ENCODE results near the gene ATP5PD.
"Not testable (repeated sequence)": the region's sequence is repeated elsewhere in the genome, so short reads cannot be mapped to it uniquely, and the experiment has no call there.

ATP5PD gene

DNA sequence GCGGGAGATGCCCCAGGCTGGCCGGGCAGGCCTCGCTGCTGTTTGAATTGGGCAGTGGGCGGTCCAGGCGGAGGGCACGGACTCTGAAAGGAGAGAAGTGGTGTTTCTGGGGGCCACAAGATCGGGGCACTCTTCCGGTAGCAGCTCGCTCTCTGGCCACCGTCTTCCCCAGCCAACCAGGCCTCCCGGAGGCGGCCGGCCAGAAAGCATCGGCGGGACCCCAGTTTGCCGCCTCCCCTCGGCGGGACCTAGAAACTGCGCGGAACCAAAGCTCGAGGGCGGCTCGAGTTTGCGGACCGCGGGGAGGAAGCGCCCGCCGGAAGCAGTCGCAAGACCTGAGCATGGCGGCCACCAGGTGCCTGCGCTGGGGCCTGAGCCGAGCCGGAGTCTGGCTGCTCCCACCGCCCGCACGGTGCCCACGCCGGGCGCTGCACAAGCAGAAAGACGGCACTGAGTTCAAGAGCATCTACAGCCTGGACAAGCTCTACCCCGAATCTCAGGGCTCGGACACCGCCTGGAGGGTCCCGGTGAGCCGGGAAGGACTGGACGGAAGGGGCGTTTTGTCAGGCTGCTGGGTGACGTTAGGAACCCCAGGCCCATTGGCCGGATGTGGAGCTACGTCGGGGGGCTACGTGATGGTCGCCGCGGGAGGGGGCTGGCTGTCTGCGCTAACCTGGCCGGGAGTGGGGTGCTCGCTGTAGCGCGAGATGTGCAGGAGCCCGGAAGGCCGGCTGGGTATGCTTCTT, 34.2 kb downstream of the ATP5PD start, which contains the start of gene MRPL58:
Gene MRPL58, plus strand, starts transcription at position 325 of the 746 bp plus-strand sequence. Its CDS starts 17 bp downstream, at position 342.
- peak; percentile 88 for DNase-seq

DNA sequence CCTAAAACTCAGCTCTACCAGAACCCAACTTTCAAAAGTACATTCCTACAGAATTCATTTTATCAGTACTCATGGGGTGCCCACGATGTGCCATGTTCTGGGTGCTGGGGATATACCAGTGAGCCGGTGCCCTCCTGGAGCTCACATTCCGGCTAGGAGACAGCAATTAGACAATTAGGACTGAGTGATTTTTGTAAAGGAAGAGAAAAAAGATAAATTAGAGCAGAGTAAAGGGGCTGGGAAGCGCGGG, 34.7 kb downstream of the ATP5PD start:
- no peak for DNase-seq

DNA sequence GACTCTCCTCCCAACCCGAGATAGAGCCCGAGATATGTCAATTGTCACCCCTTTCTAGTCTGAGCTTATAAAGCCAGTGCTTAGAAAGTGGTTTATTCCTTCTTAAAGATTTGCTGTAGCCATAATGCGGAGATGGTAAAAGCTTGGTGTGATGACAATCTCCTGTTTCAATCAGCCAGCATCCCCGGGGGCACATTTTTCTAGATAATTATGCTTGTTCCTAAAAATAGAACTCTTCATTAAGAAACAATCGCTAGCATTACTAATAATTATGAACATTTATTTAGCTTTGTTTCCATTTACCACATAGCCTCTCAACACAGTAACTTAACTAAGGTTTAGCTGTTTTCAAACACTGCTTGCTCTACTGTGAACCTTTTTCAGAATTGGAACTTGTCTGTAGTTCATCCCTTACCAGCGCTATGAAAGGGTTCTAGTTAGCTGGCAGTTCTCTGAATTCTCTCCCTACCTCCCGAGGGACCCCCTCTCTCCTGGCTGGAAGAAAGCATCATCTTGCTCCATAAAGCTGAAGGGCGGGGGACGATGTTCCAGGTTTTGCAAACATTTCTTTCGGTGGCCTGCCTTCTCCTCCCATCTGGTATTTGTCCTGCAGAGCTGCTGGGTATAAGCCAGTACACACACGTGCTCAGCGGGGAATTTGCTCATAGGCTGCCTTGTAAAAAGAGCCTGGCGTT, 35.2 kb downstream of the ATP5PD start:
- DNase-seq: no peak

DNA sequence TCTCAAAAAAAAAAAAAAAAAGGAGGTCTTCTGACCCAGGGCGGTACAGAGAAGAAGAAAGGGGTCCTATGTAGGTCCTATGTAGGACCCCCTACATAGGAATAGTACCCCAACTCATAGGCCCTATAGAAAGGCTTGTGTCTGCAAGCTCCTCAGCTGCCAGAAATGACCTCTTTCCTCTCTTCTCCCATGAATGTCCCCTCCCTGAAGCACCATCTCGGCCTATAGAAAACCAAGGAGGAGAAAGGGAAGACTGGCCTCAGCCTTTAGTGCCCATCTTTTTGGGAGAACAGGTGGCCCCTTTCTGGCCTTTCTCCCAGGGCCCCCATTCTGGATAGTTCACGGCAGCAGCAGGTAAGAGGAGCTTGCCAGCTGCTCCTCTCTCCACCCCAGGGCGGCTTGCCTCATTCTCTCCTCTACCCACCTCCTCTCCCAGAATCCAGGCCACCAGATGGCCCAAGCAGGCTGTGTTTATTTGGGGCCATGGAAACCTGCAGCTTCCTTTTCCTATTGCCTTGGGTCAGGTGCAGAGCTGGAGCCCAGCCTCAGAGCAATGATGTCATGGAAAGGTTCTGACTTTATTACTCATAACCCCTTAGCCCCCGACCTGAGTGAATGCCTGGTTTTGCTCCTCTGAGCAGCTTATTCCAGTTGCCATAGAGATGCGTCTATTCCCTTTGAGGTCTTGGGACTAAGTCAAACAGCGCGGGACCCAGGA, 35.9 kb downstream of the ATP5PD start:
- no peak for DNase-seq

DNA sequence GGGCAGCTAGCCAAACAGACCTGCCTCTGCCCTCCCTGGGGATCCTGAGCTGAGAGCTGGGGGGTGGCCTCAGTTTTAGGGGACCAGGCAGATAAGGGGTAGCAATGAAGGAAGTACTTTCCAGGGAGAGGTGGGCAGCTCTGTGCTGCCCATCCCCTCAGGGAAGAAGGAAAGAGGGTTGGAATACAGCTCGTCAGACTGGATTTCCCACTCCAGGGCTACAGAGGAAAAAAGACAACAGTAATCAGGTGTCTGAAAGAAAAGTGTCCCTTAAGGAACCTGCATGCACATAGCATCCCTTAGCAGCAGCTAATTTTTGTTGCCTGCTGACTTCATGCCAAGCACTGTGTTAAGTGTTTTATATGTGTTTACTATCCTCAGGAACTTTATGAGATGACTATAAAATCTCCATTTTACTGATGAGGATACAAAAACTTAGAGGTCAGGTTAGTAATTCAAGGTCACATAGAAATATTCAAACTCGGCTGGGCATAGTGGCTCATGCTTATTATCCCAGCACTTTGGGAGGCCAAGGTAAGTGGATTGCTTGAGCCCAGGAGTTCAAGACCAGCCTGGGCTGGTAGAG, 37.5 kb downstream of the ATP5PD start:
- DNase-seq: no peak

DNA sequence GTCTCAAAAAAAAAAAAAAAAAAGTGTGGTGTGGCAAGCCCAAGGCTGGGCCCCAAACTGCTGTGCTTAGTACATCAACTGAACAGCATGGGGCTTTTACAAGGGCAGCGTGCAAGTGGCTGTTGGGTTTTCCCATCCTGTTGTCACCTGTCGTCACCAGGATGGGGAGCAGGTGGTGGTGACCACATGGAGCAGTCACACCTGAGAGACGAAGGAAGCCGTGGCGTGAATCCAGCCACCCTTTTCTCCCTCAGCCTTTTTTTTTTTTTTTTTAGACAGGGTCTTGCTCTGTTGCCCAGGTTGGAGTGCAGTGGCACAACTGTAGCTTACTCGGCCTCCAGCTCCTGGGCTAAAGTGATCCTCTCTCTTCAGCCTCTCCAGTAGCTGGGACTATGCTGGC, 38.4 kb downstream of the ATP5PD start:
- DNase-seq: no peak

DNA sequence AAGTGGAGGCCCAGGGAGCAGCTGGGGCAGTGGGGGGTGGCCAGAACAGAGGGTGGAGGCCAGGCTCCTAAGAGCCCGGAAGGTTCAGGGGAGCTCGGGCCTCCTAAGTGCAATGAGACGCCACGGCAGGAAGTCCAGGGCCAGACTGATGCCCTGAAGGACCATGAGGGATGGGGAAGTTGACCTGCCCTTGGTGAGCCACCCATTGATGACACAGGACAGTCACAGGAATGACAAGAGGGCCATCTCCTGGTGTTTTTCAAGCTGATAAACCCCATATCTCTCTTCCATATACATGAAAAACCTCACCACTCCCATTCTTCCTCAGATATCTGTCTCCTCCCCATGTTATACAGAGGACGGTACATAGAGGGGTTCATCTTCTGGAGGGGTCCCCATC, 40.1 kb downstream of the ATP5PD start:
- peak; percentile 47 for DNase-seq

DNA sequence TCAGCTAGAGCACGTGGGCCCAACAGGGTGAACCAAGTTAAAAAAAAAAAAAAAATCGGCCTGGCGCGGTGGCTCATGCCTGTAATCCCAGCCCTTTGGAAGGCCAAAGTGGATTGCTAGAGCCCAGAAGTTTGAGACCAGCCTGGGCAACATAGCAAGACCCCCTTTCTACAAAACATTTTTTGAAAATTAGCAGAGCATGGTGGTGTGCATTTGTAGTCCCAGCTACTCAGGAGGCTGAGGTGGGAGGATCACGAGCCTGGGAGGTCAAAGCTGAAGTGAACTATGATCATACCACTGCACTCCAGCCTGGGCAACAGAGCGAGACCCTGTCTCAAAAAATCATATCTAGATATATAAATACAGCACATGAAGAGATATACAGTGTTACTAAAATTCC, 40.7 kb downstream of the ATP5PD start:
- DNase-seq: not testable (repeated sequence)

- DNase-seq: no peak
Observed at GRCh38 chr17:75005291-75005690, 41.5 kb downstream of the ATP5PD start.

DNA sequence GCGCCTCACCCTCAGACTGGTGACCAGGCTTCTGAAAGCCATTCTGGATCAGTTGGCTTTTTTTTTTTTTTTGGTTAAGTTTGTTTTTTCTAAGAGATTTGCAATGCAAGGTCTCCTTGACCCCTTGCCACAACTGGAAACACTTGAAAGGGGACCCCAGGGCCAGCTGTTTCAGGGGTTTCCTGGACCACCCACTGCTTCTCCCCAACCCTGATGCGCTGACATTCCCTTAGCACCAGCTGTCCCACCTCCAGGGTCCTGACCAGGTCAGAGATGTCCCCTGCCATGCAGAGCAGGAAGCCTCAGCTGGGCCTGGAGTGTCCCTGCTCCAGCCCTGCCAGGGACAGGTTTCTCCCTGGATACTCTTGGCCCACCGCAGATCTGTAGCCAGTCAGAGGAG, 42.4 kb downstream of the ATP5PD start:
- DNase-seq: no peak

DNA sequence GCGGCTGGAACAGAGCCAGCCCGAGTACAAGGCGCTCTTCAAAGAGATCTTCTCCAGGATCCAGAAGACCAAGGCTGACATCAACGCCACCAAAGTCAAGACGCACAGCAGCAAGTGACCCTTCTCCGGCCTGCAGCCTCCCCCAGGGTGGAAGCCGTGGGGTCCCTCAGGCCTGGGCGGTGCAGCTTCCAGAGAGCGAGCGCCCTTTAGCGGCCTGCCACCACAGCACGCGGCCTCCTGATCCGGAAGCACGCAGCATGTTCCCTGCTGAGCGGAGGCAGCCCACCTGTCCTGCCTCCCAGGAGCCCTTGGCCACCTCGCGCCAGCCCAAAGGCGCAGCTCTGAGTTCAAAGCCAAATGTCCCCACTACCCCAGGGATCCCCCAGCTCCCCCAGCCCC, 42.8 kb downstream of the ATP5PD start:
- no peak for DNase-seq

GRCh38 chr17:75003070-75003956, 43.5 kb downstream of the ATP5PD start:
- DNase-seq: no peak

GRCh38 chr17:75001915-75002843, 44.6 kb downstream of the ATP5PD start:
- peak; percentile 25 for DNase-seq

GRCh38 chr17:74999523-74999922, 47.2 kb downstream of the ATP5PD start:
- no peak for DNase-seq

- DNase-seq: no peak
Observed at GRCh38 chr17:74998783-74999182, 48.0 kb downstream of the ATP5PD start.

- no peak for DNase-seq
Observed at GRCh38 chr17:74995847-74996246, 50.9 kb downstream of the ATP5PD start.

DNA sequence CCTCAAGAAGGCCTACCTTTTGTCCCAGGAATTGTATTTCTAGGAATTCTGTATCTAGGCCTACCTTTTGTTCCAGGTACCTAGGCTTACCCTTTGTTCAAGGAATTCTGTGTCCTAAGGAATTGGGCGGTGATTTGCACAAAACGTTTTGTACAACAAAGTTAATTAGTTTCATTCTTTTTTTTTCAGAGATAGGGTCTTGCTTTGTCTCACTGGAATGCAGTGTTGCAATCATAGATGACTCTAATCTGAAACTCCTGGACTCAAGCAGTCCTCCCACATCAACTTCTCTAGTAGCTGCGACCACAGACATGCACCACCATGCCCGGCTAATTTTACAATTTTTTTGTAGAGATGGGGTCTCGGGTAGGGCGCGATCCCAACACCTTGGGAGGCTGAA, 52.3 kb downstream of the ATP5PD start:
- no peak for DNase-seq

DNA sequence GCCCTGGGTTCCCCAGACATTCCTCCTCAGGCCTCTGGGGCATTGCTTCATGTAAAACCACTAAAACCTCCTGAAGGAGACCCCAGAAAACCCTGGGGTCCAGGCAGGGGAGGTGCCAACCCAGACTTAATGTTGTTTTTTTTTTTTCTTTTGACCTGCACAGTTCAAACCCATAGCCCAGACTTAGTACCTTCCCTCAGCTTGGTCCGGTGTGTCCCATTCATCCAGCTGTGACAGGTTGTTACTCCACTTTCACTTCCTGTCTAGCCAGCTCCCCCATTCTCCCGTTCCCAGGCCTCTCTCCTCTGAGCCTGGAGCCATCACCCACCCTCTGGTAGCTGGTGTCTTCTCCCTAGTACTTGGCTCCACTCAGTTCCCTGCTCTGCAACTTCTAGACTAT, 54.5 kb downstream of the ATP5PD start:
- no peak for DNase-seq

DNA sequence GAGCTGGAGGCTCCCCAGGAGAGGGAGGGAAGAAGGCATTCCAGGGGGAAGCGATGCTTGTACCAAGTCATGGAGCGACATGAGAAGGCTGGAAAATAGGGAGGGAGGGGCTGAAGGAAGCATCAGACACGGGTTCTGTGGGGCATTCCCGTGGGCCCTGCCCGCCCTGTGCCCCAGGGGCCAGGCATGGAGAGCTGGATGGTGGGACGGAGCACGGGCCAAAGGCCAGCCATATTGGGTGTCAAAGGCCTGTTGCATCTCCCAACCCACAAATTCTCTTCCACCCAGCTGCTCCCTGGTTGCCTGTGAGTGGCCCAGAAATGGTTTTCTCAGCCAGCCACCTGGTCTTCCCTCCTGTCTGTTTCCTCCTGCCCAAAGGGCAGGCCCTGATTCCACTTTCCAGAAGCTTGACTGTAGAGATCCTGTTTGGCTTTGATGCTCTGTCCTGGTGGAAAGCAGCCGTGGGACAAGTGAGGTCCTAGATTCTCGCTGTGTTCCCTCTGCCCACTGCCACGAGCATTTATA, 56.1 kb downstream of the ATP5PD start:
- DNase-seq: no peak

Measured in suppressor macrophage treated with lipopolysaccharide for 4 hours (primary cell).